Activated T-cell treated with anti-CD3 and anti-CD28 coated beads for 48 hours (primary cell): ENCODE measurements around the gene CXCL3.

Experiments used
- DNase-seq: peaks from one replicate; pipeline ENCODE4 v3.0.0-alpha.2; 2020; ENCODE audit warnings: low read depth

The CXCL3 gene

GRCh38 chr4:74055096-74055495 is 16.6 kb upstream of the CXCL3 start:
- no peak for DNase-seq

GRCh38 chr4:74054483-74055047 is 16.1 kb upstream of the CXCL3 start:
- DNase-seq, result no peak

- DNase-seq, result no peak
Measured at GRCh38 chr4:74047152-74047551, 8.7 kb upstream of the CXCL3 start.

- DNase-seq, result no peak
Measured at GRCh38 chr4:74045772-74046171, 7.3 kb upstream of the CXCL3 start.

GRCh38 chr4:74045247-74045646 is 6.8 kb upstream of the CXCL3 start:
- DNase-seq, result no peak

GRCh38 chr4:74044677-74045076 is 6.2 kb upstream of the CXCL3 start:
- DNase-seq, result no peak

- DNase-seq, result no peak
Measured at GRCh38 chr4:74042681-74043080, 4.2 kb upstream of the CXCL3 start.

GRCh38 chr4:74041418-74041817 is 2.9 kb upstream of the CXCL3 start:
- DNase-seq, result no peak

- no peak for DNase-seq
Measured at GRCh38 chr4:74039315-74039763, 850 bp upstream of the CXCL3 start.

- DNase-seq, result no peak
Measured at GRCh38 chr4:74038086-74038424, 434 bp downstream of the CXCL3 start.

- no peak for DNase-seq
Measured at GRCh38 chr4:74037076-74037955, 1.2 kb downstream of the CXCL3 start.

- no peak for DNase-seq
Measured at GRCh38 chr4:74033739-74034138, 4.8 kb downstream of the CXCL3 start.

- no peak for DNase-seq
Measured at GRCh38 chr4:74032064-74032463, 6.4 kb downstream of the CXCL3 start.

GRCh38 chr4:74031576-74031975 is 6.9 kb downstream of the CXCL3 start:
- no peak for DNase-seq

- DNase-seq, result no peak
Measured at GRCh38 chr4:74030285-74030684, 8.2 kb downstream of the CXCL3 start.

- no peak for DNase-seq
Measured at GRCh38 chr4:74028504-74028903, 10.0 kb downstream of the CXCL3 start.

GRCh38 chr4:74023709-74024108 is 14.8 kb downstream of the CXCL3 start:
- no peak for DNase-seq

- DNase-seq, result no peak
Measured at GRCh38 chr4:74021601-74022000, 16.9 kb downstream of the CXCL3 start.

- no peak for DNase-seq
Measured at GRCh38 chr4:74018771-74019170, 19.7 kb downstream of the CXCL3 start.

GRCh38 chr4:74018116-74018515 is 20.4 kb downstream of the CXCL3 start:
- no peak for DNase-seq

- no peak for DNase-seq
Measured at GRCh38 chr4:74016068-74016467, 22.4 kb downstream of the CXCL3 start.

- DNase-seq, result no peak
Measured at GRCh38 chr4:74015126-74015780, 23.2 kb downstream of the CXCL3 start.

GRCh38 chr4:74014332-74014731 is 24.2 kb downstream of the CXCL3 start:
- no peak for DNase-seq
